Brain microvascular endothelial cell (primary cell): ENCODE results near the gene BCAT1.

Source experiments
- DNase-seq: peaks from one replicate; pipeline ENCODE4 v3.0.0-alpha.2; 2020
- H3K27ac ChIP-seq: fragments of 250-450 bp; sonication (Bioruptor Pico); 2 replicates; pipeline ENCODE4 v1.5.1; 2020; ENCODE audit warnings: mild to moderate bottlenecking, moderate library complexity
- H3K27me3 ChIP-seq: fragments of 250-450 bp; sonication (Bioruptor Pico); replicated peaks from 2 replicates; pipeline ENCODE4 v1.5.1; 2020; ENCODE audit warnings: mild to moderate bottlenecking
- H3K36me3 ChIP-seq: fragments of 250-450 bp; sonication (Bioruptor Pico); replicated peaks from 2 replicates; pipeline ENCODE4 v1.5.1; 2020; ENCODE audit warnings: mild to moderate bottlenecking
- H3K4me3 ChIP-seq: 2 replicates; pipeline ENCODE4 v1.5.1; 2011; ENCODE audit warnings: low read depth, mild to moderate bottlenecking, control low read depth, low read length, moderate library complexity
- in situ Hi-C: cut with HindIII; loops from 2 replicates; pipeline ENCODE4 v1.10.0; 2017; ENCODE audit warnings: low sequenced_read_pairs, low pct_ligation_motif_present
- TF ChIP-seq, protein P1 (sequence below): IDR thresholded peaks from 2 replicates; pipeline ENCODE4 v1.5.1; 2011; ENCODE audit warnings: low read depth, mild to moderate bottlenecking, moderate library complexity, low read length, control low read depth, inconsistent platforms; ENCODE audit errors: missing control alignments

Gene BCAT1

DNA sequence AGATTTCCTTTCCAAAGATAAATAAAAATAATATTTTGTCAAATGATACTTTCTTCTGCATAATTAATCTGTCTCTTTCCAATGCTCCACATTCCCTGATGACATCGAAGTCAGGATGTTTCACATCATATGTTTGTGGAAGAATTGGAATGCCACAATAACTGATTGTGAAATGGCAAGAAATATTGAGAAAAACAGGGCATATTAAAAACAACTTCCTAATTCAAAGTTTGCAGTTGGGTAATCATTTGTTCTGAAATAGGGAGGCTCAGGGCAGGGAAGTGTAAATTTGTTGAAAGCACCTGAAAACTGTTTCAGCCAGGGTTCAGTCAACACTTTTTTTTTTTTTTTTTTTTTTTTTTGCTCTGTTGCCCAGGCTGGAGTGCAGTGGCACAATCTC lies 50.7 kb downstream of the BCAT1 start:
- TF ChIP-seq, protein P1, sequence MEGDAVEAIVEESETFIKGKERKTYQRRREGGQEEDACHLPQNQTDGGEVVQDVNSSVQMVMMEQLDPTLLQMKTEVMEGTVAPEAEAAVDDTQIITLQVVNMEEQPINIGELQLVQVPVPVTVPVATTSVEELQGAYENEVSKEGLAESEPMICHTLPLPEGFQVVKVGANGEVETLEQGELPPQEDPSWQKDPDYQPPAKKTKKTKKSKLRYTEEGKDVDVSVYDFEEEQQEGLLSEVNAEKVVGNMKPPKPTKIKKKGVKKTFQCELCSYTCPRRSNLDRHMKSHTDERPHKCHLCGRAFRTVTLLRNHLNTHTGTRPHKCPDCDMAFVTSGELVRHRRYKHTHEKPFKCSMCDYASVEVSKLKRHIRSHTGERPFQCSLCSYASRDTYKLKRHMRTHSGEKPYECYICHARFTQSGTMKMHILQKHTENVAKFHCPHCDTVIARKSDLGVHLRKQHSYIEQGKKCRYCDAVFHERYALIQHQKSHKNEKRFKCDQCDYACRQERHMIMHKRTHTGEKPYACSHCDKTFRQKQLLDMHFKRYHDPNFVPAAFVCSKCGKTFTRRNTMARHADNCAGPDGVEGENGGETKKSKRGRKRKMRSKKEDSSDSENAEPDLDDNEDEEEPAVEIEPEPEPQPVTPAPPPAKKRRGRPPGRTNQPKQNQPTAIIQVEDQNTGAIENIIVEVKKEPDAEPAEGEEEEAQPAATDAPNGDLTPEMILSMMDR: no peak
- H3K27me3 ChIP-seq: no peaks in the 10 kb centered on the region
- in situ Hi-C loops: no loop called here
- H3K4me3 ChIP-seq: no peak overlapping the region
- no peaks in the 10 kb centered on the region for H3K36me3 ChIP-seq
- DNase-seq: no peak
- H3K27ac ChIP-seq: no peak overlapping the region

DNA sequence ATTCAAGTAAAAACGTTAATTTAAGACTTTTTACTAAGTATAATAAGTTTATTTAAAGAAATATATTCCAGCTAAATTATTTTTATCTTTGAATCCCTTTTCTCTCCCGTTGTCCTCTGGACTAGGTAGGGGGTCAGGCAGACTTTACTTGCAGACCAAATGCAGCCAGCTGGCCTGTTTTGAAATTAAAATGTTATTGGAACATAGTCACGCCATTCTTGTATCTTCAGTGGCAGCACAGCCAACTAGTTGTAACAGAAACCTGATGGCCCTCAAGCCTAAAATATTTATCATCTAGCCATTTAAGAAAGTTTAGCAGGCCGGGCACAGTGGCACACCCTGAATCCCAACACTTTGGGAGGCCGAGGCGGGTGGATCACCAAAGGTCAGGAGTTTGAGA lies 52.7 kb downstream of the BCAT1 start:
- Histone ChIP-seq H3K4me3 (no peak overlapping the region), H3K36me3 (peaks cover 6% of the 10 kb centered on the region), H3K27ac (no peak overlapping the region), H3K27me3 (no peaks in the 10 kb centered on the region)
- in situ Hi-C loops: no loop called here
- no peak for DNase-seq
- TF ChIP-seq, protein P1: no peak

DNA sequence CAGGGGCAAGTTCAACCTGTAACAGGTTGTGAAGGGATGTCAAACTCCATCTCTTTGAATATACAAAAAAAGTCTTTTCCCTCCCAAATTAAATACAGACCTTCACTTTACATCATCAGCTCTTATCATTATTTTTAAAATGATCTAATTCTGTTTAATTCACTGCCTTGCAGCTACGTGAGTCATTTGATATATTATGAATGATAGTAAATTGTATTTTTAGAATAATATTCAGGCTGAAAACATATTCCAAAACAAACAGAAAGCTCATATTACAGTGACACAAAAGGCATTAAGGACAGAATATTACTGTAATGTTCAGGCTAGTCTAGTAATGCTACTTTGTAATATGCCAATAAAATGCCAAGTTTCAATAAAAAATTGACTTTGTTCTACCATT lies 53.3 kb downstream of the BCAT1 start:
- TF ChIP-seq, protein P1: no peak
- H3K27me3 ChIP-seq: no peaks in the 10 kb centered on the region
- H3K27ac ChIP-seq: no peak overlapping the region
- in situ Hi-C loops: no loop called here
- no peak for DNase-seq
- H3K36me3 ChIP-seq: peaks cover 9% of the 10 kb centered on the region
- H3K4me3 ChIP-seq: no peak overlapping the region

DNA sequence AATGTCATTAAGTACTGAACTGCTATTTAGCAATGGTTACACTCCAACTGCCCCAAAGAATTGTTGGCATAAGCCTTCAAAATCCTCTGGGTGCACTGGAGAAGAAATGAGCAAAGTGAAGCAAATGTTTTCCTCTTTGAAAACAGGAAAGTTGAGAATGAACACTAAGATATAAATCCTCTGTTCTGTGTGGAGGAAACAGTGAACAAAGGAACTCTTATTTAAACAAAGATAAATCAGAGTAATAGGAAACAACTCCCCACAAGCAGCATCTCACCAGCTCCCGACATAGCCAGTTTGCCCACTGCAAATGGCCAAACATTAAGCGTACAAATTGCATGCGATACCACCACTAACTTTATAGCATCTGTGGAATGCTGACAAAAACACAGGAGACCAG lies 54.0 kb downstream of the BCAT1 start:
- in situ Hi-C loops: no loop called here
- TF ChIP-seq, protein P1: no peak
- Histone ChIP-seq H3K36me3 (peaks cover 9% of the 10 kb centered on the region), H3K4me3 (no peak overlapping the region), H3K27me3 (no peaks in the 10 kb centered on the region), H3K27ac (no peak overlapping the region)
- DNase-seq: no peak

DNA sequence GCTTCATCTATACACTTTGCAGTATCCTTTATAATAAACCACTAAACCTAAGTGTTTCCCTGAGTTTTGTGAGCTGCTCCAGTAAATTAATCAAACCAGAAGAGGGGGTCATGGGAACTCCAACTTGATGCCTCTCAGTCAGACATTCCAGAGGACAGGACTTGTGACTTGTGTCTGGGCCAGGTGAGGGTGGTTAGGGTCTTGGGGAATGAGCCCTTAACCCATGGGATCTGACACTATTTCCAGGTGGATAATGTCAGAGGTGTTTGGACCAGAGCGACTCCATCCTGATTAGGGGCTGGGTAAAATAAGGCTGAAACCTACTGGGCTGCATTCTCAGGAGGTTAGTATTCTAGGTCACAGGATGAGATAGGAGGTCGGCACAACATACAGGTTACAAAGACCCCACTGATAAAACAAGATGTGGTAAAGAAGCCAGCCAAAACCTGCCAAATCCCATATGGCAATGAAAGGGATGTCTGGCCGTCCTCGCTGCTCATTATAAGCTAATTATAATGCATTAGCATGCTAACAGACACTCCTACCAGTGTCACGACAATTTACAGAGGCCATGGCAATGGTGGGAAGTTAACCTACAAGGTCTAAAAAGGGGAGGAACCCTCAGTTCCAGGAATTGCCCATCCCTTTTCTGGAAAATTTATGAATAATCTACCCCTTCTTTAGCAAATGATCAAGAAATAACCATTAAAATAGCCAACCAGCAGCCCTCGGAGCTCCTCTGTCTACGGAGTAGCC lies 58.7 kb downstream of the BCAT1 start:
- Histone ChIP-seq H3K36me3 (peaks cover 9% of the 10 kb centered on the region), H3K27me3 (no peaks in the 10 kb centered on the region), H3K4me3 (no peak overlapping the region), H3K27ac (no peak overlapping the region)
- in situ Hi-C loops: no loop called here
- TF ChIP-seq, protein P1: no peak
- no peak for DNase-seq

DNA sequence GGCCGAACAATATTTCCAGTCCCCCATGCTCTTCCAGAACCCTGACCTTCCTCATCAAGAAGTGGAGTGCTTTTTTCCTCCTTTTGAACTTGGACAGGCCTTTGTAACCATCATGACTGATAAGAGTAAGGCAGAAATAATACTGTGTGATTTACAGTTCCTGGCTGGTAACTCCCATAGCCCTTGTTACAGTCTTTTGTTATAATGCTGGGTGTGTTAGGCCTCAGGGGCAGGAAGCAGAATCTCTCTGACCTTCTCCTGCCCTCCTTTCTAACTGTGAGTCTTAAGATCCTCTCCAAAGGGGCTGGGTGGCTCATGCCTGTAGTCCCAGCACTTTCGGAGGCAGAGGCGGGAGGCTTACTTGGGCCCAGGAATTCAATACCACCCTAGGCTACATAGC lies 59.5 kb downstream of the BCAT1 start:
- Histone ChIP-seq H3K27ac (no peak overlapping the region), H3K36me3 (peaks cover 9% of the 10 kb centered on the region), H3K27me3 (no peaks in the 10 kb centered on the region), H3K4me3 (no peak overlapping the region)
- TF ChIP-seq, protein P1: no peak
- no peak for DNase-seq
- in situ Hi-C loops: no loop called here
